ENCODE data around the gene GALNT6.
"Not testable (repeated sequence)": the region's sequence is repeated elsewhere in the genome, so short reads cannot be mapped to it uniquely, and the experiment has no call there.

Gene GALNT6

DNA sequence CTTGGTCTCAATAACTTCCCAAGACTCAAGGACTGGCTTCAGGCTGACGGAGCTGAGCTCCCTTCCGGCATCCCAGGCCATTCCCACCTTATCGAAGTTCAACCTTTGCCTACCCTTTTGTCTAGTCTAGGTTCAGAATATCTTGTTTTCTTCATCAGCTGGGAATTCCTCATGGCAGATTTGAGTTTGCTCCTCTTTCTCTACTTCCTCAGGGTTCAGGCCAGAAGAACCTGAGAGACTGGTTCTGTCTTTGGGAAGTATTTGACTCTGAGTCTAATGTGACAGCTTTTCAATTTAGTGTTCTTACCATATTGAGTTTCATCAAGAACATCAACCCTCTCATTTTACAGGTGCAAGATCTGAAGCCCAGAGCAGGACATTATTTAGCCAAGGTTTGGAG is 69.3 kb downstream of the GALNT6 start:
- no peak for DNase-seq

DNA sequence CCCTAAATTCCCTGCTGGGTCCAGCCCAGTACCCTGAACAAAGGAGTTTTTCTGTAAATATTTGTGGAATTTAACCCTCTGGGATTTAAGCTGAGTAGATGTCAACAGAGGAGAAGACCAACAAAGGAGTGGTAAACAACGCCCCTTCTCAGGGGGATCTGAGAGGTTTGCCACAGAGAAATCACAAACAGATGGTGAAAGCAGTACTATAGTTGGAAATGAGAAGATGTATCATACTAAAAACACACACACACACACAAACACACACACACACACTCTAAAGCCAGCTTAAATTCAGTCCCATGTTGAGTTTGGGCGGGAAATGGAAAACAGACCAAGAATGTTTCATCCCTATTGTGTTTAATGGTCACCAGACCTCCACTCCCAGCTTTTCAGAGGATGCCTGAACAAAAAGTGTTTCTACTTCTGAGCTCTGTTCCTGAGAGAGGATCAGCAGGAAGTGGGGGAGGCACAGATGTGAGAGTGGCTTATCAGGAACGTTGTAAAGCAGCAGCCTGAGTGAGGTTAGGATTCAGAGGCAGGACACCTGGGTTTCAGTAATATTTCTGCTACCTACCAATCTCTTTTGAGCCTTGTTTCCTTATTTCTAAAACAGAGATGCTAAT is 70.4 kb downstream of the GALNT6 start:
- no peak for DNase-seq

DNA sequence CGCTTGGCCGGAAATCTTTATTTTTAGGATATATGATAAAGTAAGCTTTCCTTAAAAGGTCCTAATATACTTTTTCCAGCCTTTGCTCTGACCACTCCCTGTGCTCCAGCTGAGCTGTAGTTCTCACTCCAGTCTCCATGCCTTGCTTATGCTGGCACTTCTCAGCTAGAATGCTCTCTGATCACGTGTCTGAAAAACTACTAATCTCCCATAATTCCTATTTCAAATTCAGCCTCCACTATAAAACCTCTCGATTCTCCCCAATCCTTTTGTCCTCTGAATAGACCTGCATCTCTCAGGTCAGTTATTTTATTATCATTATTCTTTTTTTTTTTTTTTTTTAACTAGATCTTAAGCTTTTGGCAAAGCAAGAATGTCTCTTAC is 70.9 kb downstream of the GALNT6 start:
- DNase-seq: no peak

DNA sequence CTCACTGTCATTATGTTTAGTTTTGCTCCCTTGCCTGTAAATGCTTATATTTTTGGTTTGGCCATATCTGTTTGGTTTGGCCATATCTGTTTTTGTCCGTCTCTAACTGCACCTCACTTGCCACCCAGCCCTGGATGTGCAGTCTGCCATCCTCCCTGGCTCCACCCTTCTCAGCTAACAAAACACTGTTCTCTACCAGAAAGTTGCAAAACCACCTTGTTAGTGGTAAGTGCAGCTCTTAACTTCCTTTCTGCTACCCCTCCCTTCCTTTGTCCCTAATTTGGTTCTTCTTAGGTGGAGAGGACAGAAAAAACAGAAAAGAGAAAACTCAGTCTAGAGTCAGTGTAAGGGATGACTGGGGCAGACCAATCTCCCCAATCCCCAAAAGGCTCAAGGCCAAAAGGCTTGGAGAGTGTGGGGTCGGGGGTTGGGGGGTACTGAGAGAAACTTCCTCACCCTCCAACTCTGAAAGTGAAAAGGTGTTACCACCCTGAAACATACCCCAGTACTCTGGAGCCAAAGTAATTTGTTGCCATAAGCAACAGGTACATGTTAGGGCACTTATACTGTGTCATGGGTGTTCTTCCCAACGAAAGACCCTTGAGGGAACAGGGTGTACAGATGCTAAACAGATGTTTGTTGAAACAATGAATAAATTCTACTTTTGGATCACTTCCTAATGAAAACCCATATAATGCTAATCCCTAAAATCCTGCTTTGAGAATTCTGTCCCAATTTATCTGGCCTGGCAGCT is 72.2 kb downstream of the GALNT6 start:
- DNase-seq: no peak

DNA sequence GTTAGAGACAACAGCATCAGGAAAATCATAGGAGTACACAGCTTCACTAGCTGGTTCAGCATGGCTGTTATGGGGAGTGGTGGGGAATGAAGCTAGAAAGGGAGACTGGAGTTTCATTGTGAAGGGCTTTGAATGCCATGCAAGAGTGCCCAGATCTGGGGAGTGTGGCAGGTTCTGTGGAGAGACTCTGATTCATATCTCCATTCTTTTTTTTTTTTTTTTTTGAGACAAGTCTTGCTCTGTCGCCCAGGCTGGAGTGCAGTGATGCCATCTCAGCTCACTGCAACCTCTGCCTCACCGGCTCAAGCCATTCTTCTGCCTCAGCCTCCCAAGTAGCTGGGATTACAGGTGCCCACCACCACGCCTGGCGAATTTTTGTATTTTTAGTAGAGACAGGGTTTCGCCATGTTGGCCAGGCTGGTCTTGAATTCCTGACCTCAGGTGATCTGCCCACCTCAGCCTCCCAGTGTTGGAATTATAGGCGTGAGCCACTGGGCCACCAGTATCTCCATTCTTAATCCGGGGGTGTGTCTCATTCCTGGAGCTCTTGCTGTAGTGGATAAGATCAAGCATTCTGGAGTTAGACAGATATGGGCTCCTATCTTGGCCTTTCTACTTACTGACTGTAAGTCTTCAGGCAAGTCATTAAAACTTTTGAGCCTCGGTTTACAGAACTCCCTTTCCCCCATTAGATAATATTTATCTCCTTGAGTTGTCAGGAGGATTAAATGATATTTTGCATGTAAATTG is 73.0 kb downstream of the GALNT6 start:
- DNase-seq: not testable (repeated sequence)

DNA sequence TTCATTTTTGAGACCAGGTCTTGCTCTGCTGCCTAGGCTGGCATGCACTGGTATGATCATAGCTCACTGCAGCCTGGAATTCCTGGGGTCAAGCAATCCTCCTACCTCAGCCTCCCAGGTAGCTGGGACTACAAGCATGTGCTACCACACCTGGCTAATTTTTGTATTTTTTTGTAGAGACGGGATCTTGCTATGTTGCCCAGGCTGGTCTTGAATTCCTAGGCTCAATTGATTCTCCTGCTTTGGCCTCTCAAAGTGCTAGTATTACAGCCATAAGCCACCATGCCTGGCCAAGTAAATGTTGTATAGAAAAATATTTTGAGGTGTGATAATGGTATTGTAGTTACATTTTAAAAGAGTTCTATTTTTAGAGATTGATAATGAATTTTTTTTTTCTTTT is 79.8 kb downstream of the GALNT6 start:
- no peak for DNase-seq

DNA sequence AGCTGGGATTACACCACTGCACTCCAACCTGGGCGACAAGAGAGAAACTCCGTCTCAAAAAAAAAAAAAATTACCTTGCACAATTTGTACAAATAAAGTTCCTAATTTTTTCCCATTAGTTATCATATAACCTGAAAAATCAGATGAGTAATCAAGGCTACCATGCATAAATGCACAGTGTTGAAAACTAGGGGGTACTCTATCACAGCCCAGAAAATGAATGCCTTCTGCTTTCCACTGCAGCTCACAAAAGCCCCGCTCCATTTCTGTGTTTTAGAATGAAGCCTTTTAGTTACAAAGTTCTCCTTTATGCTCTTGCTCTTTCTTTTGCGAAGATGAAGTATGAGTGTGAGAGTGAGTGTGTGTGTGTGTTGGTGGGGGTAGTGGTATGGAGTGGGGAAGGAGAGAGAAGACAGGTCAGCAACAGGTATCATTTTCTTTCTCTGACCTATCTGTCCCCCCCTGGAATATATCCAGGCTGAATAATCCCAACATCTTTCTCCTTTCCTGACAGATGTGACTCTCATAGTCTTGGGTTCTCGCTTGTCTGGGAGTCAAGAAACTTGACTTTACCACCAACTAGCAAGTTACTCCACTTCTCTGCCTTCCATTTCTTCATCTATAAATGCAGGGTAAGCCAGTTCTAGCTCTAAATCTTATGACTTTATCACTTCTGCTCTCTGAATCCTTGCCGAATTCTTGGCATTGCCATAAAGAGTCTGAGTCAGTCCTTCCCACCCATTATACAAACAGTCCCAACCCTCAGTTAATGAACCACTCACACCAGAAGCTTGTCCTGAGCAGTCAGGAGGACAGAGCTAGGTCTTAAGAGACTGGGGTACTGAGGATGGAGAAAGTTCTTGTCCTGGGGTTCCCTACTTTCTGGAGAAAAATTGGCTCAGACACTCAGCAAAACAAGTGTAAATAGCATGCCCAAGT is 83.3 kb downstream of the GALNT6 start:
- no peak for DNase-seq

DNA sequence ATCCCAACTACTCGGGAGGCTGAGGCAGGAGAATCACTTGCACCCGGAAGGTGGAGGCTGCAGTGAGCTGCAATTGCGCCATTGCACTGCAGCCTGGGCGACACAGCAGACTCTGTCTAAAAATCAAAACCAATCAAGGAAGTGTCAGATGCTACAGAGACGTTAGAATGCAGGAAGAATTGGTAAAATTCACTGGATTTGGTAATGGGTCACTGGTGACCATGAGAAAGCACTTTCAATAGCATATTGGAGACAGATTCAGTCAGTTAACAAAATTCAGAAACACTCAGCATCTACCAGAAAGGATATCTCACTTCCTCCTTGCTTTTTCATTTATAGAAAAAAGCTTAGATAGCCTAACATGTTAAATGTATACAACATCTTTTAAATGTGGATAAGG is 84.7 kb downstream of the GALNT6 start:
- no peak for DNase-seq

Measured in 8988T (cell line).